ENCODE measurements around the gene GAB2. TPM values are rescaled to one million over a fixed set of nuclear protein-coding genes. Genes with fewer than 3 reads are reported as not detected.
"Not testable (repeated sequence)": the region's sequence is repeated elsewhere in the genome, so short reads cannot be mapped to it uniquely, and the experiment has no call there.

Gene GAB2
- total and polyA plus RNA-seq, 12 donors, result 2.4 to 22.4 (median 16.2) TPM

- intact Hi-C loops (cut with DNase I), result no loop called here
- H3K27ac ChIP-seq, result no peak overlapping the region
These were observed 180.2 kb downstream of the GAB2 start for GRCh38 chr11:78237293-78238046.

GRCh38 chr11:78234006-78234405, 183.6 kb downstream of the GAB2 start:
- TF ChIP-seq CTCF (IDR thresholded peaks at IDR 0.05) (no peak), POLR2A (IDR thresholded peaks at IDR 0.05) (no peak)
- Histone ChIP-seq H3K4me1 (replicated peaks in 1 of 2) (peaks cover 13 to 27% of the 10 kb centered on the region in 2 donors), H3K27me3 (no peaks in the 10 kb centered on the region), H3K36me3 (replicated peaks in 1 of 2) (no peaks in the 10 kb centered on the region), H3K27ac (no peak overlapping the region), H3K9me3 (replicated peaks in 1 of 3) (no peaks in the 10 kb centered on the region), H3K4me3 (no peak overlapping the region)
- intact Hi-C loops (cut with DNase I), result loop anchor here in 1 of 2 donors (5.0 kb wide), 1 partner anchor 183 kb away; the partner anchor contains the start of gene GAB2
- DNase-seq, result no peak
- WGBS, 4 donors, result 84 to 97% (median 95%) methylated on average over 5 of the region's 5 CpGs

More at GRCh38 chr11:78237293-78238046, 180.2 kb downstream of the GAB2 start:
- H3K27me3 ChIP-seq, result no peaks in the 10 kb centered on the region
- H3K9me3 ChIP-seq (replicated peaks in 1 of 3), result peaks cover 0 to 10% (median 0%) of the 10 kb centered on the region in 3 donors
- H3K4me1 ChIP-seq (replicated peaks in 1 of 2), result peaks cover 3% of the 10 kb centered on the region in 2 donors
- H3K4me3 ChIP-seq, result no peak overlapping the region
- TF ChIP-seq POLR2A (IDR thresholded peaks at IDR 0.05) (no peak), CTCF (IDR thresholded peaks at IDR 0.05) (no peak)
- no peak for DNase-seq
- H3K36me3 ChIP-seq (replicated peaks in 1 of 2), result no peaks in the 10 kb centered on the region

DNA sequence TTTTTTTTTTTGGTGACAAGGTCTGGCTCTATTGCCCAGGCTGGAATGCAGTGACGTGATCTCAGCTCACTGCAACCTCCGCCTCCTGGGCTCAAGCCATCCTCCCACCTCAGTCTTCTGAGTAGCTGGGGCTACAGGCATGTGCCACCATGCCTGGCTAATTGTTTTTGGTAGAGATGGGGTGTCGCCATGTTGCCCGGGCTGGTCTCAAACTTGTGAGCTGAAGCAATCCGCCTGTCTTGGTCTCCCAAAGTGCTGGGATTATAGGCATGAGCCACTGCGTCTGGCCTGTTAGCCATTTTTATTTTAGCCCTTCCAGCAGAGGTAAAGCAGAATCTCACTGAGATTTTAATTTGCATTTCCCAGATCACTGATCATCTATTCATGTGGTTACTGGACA, 184.6 kb downstream of the GAB2 start:
- not testable (repeated sequence) for H3K27me3 ChIP-seq; DNase-seq; H3K27ac ChIP-seq; H3K9me3 ChIP-seq (replicated peaks in 1 of 3); H3K36me3 ChIP-seq (replicated peaks in 1 of 2); H3K4me3 ChIP-seq
- H3K4me1 ChIP-seq (replicated peaks in 1 of 2), result peaks cover 13 to 27% of the 10 kb centered on the region in 2 donors
- 89 to 96% (median 95%) methylated on average over 6 of the region's 6 CpGs for WGBS, 4 donors
- intact Hi-C loops (cut with DNase I), result loop anchor here in 1 of 2 donors (5.0 kb wide), 1 partner anchor 184 kb away; the partner anchor contains the start of gene GAB2

- TF ChIP-seq CTCF (IDR thresholded peaks at IDR 0.05), result no peak
- TF ChIP-seq POLR2A (IDR thresholded peaks at IDR 0.05), result no peak
- no peaks in the 10 kb centered on the region for H3K36me3 ChIP-seq (replicated peaks in 1 of 2)
- intact Hi-C loops (cut with DNase I), result loop anchor here in 1 of 2 donors (5.0 kb wide), 1 partner anchor 185 kb away; the partner anchor contains the start of gene GAB2
- H3K9me3 ChIP-seq (replicated peaks in 1 of 3), result no peaks in the 10 kb centered on the region
- peak in 5 of 7 donors; percentile 54 to 76 (median 67) for DNase-seq
- peaks cover 13 to 28% of the 10 kb centered on the region in 2 donors for H3K4me1 ChIP-seq (replicated peaks in 1 of 2)
- H3K27ac ChIP-seq, result peak overlapping the region in 4 of 5 donors; percentile 19 to 65 (median 50)
- H3K27me3 ChIP-seq, result no peaks in the 10 kb centered on the region
- H3K4me3 ChIP-seq, result no peak overlapping the region
These were observed 185.6 kb downstream of the GAB2 start for GRCh38 chr11:78231962-78232501.

Data from adrenal gland (tissue), 12 donors.